GM23338 (cell line): ENCODE measurements around the gene ACOXL. TPM values are rescaled to one million over a fixed set of nuclear protein-coding genes. Genes with fewer than 3 reads are reported as not detected.

ENCODE experiments used
- ATAC-seq: fragments of 200-7000 bp; cut with Tn5 transposase; 3 replicates; pipeline ENCODE4 v1.9.1; 2020
- DNase-seq: peaks from one replicate; pipeline ENCODE4 v3.0.0-alpha.2; 2015; ENCODE audit warnings: low spot score
- H2AFZ ChIP-seq: fragments of 200-600 bp; sonication (generic); 2 replicates; pipeline ENCODE4 v1.8.0; 2016; ENCODE audit warnings: antibody characterized with exemption, mild to moderate bottlenecking, moderate library complexity
- H3F3A ChIP-seq: fragments of 200-600 bp; sonication (generic); replicated peaks from 2 replicates; pipeline ENCODE4 v1.8.0; 2017; ENCODE audit warnings: antibody characterized with exemption, mixed run types, low read depth
- H3K27ac ChIP-seq: fragments of 200-600 bp; sonication (generic); 2 replicates; pipeline ENCODE4 v1.6.1; 2016; ENCODE audit warnings: low read depth
- H3K27me3 ChIP-seq: fragments of 200-600 bp; sonication (generic); 2 replicates; pipeline ENCODE4 v1.8.0; 2016; ENCODE audit warnings: mild to moderate bottlenecking, mixed run types, moderate library complexity; ENCODE audit not compliant: insufficient read depth
- H3K36me3 ChIP-seq: fragments of 200-600 bp; sonication (generic); 2 replicates; pipeline ENCODE4 v1.8.0; 2016; ENCODE audit warnings: mild to moderate bottlenecking; ENCODE audit not compliant: insufficient read depth
- H3K4me1 ChIP-seq: fragments of 200-600 bp; sonication (generic); 2 replicates; pipeline ENCODE4 v1.8.0; 2016; ENCODE audit warnings: mild to moderate bottlenecking, moderate library complexity; ENCODE audit not compliant: insufficient read depth
- H3K4me2 ChIP-seq: fragments of 200-600 bp; sonication (generic); 2 replicates; pipeline ENCODE4 v1.7.1; 2017; ENCODE audit warnings: mixed run types
- H3K4me3 ChIP-seq: fragments of 200-600 bp; sonication (generic); 2 replicates; pipeline ENCODE4 v1.6.1; 2016; ENCODE audit warnings: mixed run types
- H3K79me2 ChIP-seq: fragments of 200-600 bp; sonication (generic); replicated peaks from 2 replicates; pipeline ENCODE4 v1.8.0; 2017; ENCODE audit warnings: mild to moderate bottlenecking; ENCODE audit not compliant: insufficient read depth
- H3K9me2 ChIP-seq: fragments of 200-600 bp; sonication (generic); 2 replicates; pipeline ENCODE4 v1.8.0; 2017; ENCODE audit not compliant: insufficient read depth
- H4K20me1 ChIP-seq: fragments of 200-600 bp; sonication (generic); replicated peaks from 2 replicates; pipeline ENCODE4 v1.8.0; 2017; ENCODE audit warnings: mild to moderate bottlenecking; ENCODE audit not compliant: insufficient read depth
- H3K27ac Mint-ChIP-seq: 2 replicates; pipeline ENCODE4 v1.8.0; 2020; ENCODE audit warnings: inconsistent platforms, mild to moderate bottlenecking, moderate library complexity, mixed read lengths
- H3K27me3 Mint-ChIP-seq: 3 replicates; pipeline ENCODE4 v1.8.0; 2022; ENCODE audit warnings: low read depth, mild to moderate bottlenecking, moderate library complexity, mixed read lengths, inconsistent platforms; ENCODE audit not compliant: insufficient read depth, poor library complexity
- H3K36me3 Mint-ChIP-seq: 3 replicates; pipeline ENCODE4 v1.8.0; 2021; ENCODE audit warnings: low read depth, mild to moderate bottlenecking, inconsistent platforms, moderate library complexity, mixed read lengths
- H3K4me1 Mint-ChIP-seq: 3 replicates; pipeline ENCODE4 v1.8.0; 2020; ENCODE audit warnings: mild to moderate bottlenecking, inconsistent platforms, mixed read lengths
- H3K4me3 Mint-ChIP-seq: 3 replicates; pipeline ENCODE4 v1.8.0; 2021; ENCODE audit warnings: moderate library complexity, mild to moderate bottlenecking, inconsistent platforms, mixed read lengths
- H3K9me3 Mint-ChIP-seq: 3 replicates; pipeline ENCODE4 v1.8.0; 2020; ENCODE audit warnings: moderate library complexity, mild to moderate bottlenecking, inconsistent platforms, mixed read lengths
- CREB1 ChIP-seq: fragments of 250-450 bp; sonication (Bioruptor Pico); IDR thresholded peaks from 2 replicates; pipeline ENCODE4 v1.5.0; 2020; ENCODE audit warnings: low read depth, mild to moderate bottlenecking, moderate library complexity
- ETS1 ChIP-seq: IDR thresholded peaks from 2 replicates; pipeline ENCODE4 v1.6.1; 2016; ENCODE audit warnings: antibody characterized with exemption
- EZH2 ChIP-seq: fragments of 200-600 bp; sonication (generic); IDR thresholded peaks from one replicate; pipeline ENCODE4 v1.8.0; 2017; ENCODE audit warnings: antibody characterized with exemption, mild to moderate bottlenecking, low read depth; ENCODE audit not compliant: unreplicated experiment
- EZH2phosphoT487 ChIP-seq: fragments of 200-600 bp; sonication (generic); IDR thresholded peaks from one replicate; pipeline ENCODE4 v1.8.1; 2018; ENCODE audit warnings: antibody characterized with exemption; ENCODE audit not compliant: unreplicated experiment
- JUNB ChIP-seq: IDR thresholded peaks from one replicate; pipeline ENCODE4 v1.6.1; 2016; ENCODE audit warnings: antibody characterized with exemption; ENCODE audit not compliant: unreplicated experiment
- NANOG ChIP-seq: IDR thresholded peaks from 2 replicates; pipeline ENCODE4 v1.6.1; 2016; ENCODE audit warnings: antibody characterized with exemption, borderline replicate concordance
- POLR2AphosphoS5 ChIP-seq: IDR thresholded peaks from 2 replicates; pipeline ENCODE4 v1.6.1; 2016; ENCODE audit warnings: antibody characterized with exemption, low read depth
- STAT1 ChIP-seq: IDR thresholded peaks from one replicate; pipeline ENCODE4 v1.6.1; 2016; ENCODE audit warnings: antibody characterized with exemption; ENCODE audit not compliant: unreplicated experiment
- ZNF114 ChIP-seq: fragments of 250-450 bp; sonication (Bioruptor Pico); IDR thresholded peaks from 2 replicates; pipeline ENCODE4 v1.5.0; 2020; ENCODE audit warnings: mild to moderate bottlenecking, moderate library complexity
- ZNF331 ChIP-seq: fragments of 250-450 bp; sonication (Bioruptor Pico); IDR thresholded peaks from 2 replicates; pipeline ENCODE4 v1.5.0; 2020; ENCODE audit warnings: low read depth, mild to moderate bottlenecking, moderate library complexity
- polyA plus RNA-seq: library from polyadenylated mRNA; unstranded; fragments of >200 nt; fragmentation: Nextera tagmentation; extraction: Ambion mirVana; gene quantifications from 2 replicates; pipeline ENCODE4 v1.2.1, GENCODE V29; 2016
- total RNA-seq: library from RNA; depleted of rRNA; stranded (reverse); fragments of >200 nt; shearing (Covaris generic); gene quantifications from 2 replicates; pipeline ENCODE4 v1.2.3, GENCODE V29; 2014
- TF ChIP-seq, protein P1 (sequence below): fragments of 250-450 bp; sonication (Bioruptor Pico); IDR thresholded peaks from 2 replicates; pipeline ENCODE4 v1.5.0; 2020; ENCODE audit warnings: mild to moderate bottlenecking, moderate library complexity
- TF ChIP-seq, protein P2 (sequence below), 2 experiments: fragments of 200-600 bp in 1 of 2; sonication (generic) in 1 of 2; conservative IDR thresholded peaks; 2 replicates each; pipeline versions ENCODE4 v1.5.1 to v1.6.1; 2016 to 2017; ENCODE audit warnings: antibody characterized with exemption in 2 of 2, low read depth in 2 of 2, mild to moderate bottlenecking in 2 of 2, moderate library complexity in 1 of 2
- TF ChIP-seq, protein P3 (sequence below): IDR thresholded peaks from one replicate; pipeline ENCODE4 v1.6.1; 2018; ENCODE audit warnings: antibody characterized with exemption; ENCODE audit not compliant: unreplicated experiment

The ACOXL gene
- total and polyA plus RNA-seq, 2 experiments from 2014 or later: 9.0 to 14.7 TPM

DNA sequence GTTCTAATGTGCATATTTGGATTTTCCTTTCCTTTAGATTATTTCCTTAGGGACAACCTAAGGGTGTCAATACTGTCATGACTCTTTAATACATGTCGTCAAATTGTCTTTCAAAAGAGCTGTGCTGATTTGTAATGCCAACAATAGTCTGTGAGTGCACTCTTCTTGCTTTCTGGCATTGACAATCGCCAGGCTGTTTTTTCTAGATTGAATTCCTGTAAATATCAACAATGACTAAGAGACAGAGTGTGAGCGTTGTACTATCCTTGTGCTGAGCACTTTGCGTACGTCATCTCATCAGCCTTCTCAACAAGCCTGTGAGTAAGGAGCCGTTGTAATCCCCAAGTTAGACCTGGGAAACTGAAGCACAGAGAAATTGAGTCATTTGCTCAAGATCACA, 96.0 kb downstream of the ACOXL start:
- Histone ChIP-seq H3K27ac (no peak overlapping the region), H2AFZ (no peak overlapping the region), H3K4me3 (no peak overlapping the region), H3K27me3 (no peaks in the 10 kb centered on the region), H3K4me1 (peaks cover 5% of the 10 kb centered on the region), H3K36me3 (0 out of 2 replicates have a peak, but pooled peaks cover 9% of the 10 kb centered on the region), H3K4me2 (no peak overlapping the region), H3F3A (no peaks in the 10 kb centered on the region), H3K79me2 (no peaks in the 10 kb centered on the region), H3K9me2 (peaks cover 7% of the 10 kb centered on the region; the same call in 1 of the 2 replicates), H4K20me1 (no peaks in the 10 kb centered on the region)
- no peak overlapping the region for H3K4me3 Mint-ChIP-seq
- no peak overlapping the region for H3K27ac Mint-ChIP-seq
- H3K9me3 Mint-ChIP-seq: peaks cover 8% of the 10 kb centered on the region; the same call in 2 of the 3 replicates
- peaks cover 3% of the 10 kb centered on the region for H3K4me1 Mint-ChIP-seq
- TF ChIP-seq ZNF331 (no peak), EZH2phosphoT487 (no peak), STAT1 (no peak), EZH2 (no peak), ETS1 (no peak), NANOG (no peak), POLR2AphosphoS5 (no peak), CREB1 (CRISPR knock-in tag) (no peak), JUNB (no peak), ZNF114 (CRISPR knock-in tag) (no peak)
- TF ChIP-seq, protein P1, sequence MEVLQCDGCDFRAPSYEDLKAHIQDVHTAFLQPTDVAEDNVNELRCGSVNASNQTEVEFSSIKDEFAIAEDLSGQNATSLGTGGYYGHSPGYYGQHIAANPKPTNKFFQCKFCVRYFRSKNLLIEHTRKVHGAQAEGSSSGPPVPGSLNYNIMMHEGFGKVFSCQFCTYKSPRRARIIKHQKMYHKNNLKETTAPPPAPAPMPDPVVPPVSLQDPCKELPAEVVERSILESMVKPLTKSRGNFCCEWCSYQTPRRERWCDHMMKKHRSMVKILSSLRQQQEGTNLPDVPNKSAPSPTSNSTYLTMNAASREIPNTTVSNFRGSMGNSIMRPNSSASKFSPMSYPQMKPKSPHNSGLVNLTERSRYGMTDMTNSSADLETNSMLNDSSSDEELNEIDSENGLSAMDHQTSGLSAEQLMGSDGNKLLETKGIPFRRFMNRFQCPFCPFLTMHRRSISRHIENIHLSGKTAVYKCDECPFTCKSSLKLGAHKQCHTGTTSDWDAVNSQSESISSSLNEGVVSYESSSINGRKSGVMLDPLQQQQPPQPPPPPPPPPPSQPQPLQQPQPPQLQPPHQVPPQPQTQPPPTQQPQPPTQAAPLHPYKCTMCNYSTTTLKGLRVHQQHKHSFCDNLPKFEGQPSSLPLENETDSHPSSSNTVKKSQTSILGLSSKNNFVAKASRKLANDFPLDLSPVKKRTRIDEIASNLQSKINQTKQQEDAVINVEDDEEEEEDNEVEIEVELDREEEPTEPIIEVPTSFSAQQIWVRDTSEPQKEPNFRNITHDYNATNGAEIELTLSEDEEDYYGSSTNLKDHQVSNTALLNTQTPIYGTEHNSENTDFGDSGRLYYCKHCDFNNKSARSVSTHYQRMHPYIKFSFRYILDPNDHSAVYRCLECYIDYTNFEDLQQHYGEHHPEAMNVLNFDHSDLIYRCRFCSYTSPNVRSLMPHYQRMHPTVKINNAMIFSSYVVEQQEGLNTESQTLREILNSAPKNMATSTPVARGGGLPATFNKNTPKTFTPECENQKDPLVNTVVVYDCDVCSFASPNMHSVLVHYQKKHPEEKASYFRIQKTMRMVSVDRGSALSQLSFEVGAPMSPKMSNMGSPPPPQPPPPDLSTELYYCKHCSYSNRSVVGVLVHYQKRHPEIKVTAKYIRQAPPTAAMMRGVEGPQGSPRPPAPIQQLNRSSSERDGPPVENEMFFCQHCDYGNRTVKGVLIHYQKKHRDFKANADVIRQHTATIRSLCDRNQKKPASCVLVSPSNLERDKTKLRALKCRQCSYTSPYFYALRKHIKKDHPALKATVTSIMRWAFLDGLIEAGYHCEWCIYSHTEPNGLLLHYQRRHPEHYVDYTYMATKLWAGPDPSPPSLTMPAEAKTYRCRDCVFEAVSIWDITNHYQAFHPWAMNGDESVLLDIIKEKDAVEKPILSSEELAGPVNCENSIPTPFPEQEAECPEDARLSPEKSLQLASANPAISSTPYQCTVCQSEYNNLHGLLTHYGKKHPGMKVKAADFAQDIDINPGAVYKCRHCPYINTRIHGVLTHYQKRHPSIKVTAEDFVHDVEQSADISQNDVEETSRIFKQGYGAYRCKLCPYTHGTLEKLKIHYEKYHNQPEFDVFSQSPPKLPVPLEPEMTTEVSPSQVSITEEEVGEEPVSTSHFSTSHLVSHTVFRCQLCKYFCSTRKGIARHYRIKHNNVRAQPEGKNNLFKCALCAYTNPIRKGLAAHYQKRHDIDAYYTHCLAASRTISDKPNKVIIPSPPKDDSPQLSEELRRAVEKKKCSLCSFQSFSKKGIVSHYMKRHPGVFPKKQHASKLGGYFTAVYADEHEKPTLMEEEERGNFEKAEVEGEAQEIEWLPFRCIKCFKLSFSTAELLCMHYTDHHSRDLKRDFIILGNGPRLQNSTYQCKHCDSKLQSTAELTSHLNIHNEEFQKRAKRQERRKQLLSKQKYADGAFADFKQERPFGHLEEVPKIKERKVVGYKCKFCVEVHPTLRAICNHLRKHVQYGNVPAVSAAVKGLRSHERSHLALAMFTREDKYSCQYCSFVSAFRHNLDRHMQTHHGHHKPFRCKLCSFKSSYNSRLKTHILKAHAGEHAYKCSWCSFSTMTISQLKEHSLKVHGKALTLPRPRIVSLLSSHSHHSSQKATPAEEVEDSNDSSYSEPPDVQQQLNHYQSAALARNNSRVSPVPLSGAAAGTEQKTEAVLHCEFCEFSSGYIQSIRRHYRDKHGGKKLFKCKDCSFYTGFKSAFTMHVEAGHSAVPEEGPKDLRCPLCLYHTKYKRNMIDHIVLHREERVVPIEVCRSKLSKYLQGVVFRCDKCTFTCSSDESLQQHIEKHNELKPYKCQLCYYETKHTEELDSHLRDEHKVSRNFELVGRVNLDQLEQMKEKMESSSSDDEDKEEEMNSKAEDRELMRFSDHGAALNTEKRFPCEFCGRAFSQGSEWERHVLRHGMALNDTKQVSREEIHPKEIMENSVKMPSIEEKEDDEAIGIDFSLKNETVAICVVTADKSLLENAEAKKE (CRISPR knock-in tag): no peak
- TF ChIP-seq, protein P2, sequence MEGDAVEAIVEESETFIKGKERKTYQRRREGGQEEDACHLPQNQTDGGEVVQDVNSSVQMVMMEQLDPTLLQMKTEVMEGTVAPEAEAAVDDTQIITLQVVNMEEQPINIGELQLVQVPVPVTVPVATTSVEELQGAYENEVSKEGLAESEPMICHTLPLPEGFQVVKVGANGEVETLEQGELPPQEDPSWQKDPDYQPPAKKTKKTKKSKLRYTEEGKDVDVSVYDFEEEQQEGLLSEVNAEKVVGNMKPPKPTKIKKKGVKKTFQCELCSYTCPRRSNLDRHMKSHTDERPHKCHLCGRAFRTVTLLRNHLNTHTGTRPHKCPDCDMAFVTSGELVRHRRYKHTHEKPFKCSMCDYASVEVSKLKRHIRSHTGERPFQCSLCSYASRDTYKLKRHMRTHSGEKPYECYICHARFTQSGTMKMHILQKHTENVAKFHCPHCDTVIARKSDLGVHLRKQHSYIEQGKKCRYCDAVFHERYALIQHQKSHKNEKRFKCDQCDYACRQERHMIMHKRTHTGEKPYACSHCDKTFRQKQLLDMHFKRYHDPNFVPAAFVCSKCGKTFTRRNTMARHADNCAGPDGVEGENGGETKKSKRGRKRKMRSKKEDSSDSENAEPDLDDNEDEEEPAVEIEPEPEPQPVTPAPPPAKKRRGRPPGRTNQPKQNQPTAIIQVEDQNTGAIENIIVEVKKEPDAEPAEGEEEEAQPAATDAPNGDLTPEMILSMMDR (conservative IDR thresholded peaks at IDR 0.05; ENCODE audit: low read depth in 2 of 2): no peak
- TF ChIP-seq, protein P3, sequence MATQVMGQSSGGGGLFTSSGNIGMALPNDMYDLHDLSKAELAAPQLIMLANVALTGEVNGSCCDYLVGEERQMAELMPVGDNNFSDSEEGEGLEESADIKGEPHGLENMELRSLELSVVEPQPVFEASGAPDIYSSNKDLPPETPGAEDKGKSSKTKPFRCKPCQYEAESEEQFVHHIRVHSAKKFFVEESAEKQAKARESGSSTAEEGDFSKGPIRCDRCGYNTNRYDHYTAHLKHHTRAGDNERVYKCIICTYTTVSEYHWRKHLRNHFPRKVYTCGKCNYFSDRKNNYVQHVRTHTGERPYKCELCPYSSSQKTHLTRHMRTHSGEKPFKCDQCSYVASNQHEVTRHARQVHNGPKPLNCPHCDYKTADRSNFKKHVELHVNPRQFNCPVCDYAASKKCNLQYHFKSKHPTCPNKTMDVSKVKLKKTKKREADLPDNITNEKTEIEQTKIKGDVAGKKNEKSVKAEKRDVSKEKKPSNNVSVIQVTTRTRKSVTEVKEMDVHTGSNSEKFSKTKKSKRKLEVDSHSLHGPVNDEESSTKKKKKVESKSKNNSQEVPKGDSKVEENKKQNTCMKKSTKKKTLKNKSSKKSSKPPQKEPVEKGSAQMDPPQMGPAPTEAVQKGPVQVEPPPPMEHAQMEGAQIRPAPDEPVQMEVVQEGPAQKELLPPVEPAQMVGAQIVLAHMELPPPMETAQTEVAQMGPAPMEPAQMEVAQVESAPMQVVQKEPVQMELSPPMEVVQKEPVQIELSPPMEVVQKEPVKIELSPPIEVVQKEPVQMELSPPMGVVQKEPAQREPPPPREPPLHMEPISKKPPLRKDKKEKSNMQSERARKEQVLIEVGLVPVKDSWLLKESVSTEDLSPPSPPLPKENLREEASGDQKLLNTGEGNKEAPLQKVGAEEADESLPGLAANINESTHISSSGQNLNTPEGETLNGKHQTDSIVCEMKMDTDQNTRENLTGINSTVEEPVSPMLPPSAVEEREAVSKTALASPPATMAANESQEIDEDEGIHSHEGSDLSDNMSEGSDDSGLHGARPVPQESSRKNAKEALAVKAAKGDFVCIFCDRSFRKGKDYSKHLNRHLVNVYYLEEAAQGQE: no peak
- peaks cover 21% of the 10 kb centered on the region for H3K36me3 Mint-ChIP-seq
- H3K27me3 Mint-ChIP-seq: peaks cover 2% of the 10 kb centered on the region
- DNase-seq (no peak), ATAC-seq (no peak)
